HT-29 (cell line): ENCODE measurements around the gene TMEM126B. TPM values are rescaled to one million over a fixed set of nuclear protein-coding genes. Genes with fewer than 3 reads are reported as not detected.
"Not testable (repeated sequence)": the region's sequence is repeated elsewhere in the genome, so short reads cannot be mapped to it uniquely, and the experiment has no call there.

Experiments
- DNase-seq: peaks from one replicate; pipeline ENCODE4 v3.0.0-alpha.2; 2015; ENCODE audit warnings: low spot score
- total RNA-seq: library from RNA; depleted of rRNA; stranded (reverse); fragments of >200 nt; shearing (Covaris generic); gene quantifications from 2 replicates; pipeline ENCODE4 v1.2.3, GENCODE V29; 2014; rRNA removed

The TMEM126B gene
- 54.0 and 57.9 TPM in 2 replicates for total RNA-seq

DNA sequence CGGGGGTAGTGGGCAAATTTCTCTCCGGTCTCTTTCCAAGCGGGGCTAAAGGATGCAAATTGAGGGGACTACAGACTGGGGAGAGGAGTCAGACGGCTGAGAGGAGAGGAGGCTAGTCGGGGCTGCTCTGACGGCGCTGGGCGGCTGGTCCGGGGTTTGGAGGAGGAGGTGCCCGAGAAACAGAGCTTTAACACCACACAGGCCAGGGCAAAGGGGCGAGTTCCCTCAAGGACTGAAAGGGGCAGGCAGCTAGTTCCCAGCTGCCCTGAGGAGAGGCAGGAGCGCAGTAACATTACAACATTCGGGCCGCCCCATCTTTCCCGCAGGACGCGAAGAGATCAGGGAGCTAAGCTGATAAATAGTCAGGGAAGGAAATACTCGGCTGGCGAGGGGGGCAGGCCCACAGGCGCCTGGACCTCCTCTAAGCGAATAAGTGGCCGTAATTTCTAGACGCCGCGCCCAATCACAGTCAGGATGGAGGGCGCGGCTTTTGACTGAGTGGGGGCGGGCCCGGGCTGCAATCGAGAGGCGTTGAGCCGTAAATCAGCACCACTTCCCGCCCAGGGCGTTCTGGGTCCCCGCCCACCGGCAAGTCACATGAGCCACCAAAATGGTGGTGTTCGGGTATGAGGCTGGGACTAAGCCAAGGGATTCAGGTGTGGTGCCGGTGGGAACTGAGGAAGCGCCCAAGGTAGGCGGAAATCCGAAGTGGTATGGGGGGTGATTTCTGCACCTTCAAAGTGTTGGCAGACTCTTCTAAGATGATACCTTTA, at the start of gene TMEM126B:
Gene TMEM126B (plus strand): TSS at position 596 of the 773 bp plus-strand sequence. CDS start 15 bp downstream, at position 611.
- DNase-seq: peak; percentile 99

DNA sequence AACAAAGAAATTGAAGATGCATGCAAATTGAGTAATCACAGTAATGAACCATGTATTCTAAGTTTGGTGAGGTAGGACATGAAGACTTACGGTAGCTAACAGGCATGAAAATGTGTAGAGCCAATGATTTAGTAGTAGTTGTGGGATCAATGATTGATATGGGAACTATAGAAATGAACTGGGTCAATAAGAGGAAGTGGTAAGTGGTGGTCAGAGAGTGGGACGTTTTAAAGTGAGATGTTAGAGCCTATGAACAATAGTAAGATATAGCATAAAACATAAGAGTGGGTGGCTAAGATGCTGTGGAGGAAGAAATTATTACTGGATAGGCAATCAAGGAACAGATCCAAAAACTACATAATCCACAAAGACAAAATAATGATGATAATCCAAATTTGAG, 46.3 kb upstream of the TMEM126B start:
- no peak for DNase-seq

DNA sequence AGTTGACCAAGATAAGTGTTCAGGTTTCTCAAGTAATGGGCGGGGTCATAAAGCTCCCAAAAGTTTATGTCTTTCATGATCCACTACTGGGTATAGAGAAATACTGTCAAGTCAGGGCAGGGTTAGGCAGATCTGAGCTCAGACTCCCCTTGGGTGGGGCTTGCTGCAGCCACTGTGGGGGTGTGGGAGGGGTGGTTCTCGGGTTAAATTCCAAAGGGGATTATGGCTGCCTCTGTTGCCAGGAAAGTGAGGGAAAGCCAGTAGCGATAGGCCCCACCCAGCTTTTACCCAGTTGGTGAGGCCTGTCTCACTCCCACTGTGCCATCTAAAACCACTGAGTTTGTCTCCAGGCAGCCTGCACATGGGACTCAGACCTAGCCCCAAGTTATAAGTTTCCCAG, 39.0 kb upstream of the TMEM126B start:
- DNase-seq: no peak

DNA sequence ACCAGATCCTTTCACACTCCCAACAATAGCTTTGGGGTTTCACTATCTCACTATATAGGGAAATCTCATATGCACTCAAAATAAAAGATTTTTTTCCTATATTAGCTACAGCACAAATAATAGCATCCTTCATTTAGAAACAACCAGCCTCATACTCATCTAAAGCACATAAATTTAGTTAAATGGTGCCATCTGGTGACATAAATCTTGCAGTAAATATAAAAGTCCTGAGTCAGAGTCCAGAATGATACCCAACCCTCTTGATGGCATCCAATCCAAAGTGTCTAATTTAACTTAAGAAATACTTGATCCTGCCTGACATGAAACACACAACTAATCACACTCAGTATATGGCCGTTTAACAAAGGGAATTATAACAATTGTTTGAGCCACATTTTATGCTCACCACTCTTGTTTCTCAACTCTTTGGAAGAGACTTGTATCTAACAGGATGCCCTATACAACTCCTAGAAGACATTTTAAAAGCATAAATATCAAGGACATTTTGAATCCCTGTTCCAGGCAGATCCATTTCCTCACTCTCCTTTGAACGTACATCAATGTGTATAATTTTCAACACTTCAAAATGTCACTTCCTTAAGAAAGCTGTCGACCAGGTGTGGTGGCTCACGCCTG, 37.4 kb upstream of the TMEM126B start:
- peak; percentile 78 for DNase-seq

DNA sequence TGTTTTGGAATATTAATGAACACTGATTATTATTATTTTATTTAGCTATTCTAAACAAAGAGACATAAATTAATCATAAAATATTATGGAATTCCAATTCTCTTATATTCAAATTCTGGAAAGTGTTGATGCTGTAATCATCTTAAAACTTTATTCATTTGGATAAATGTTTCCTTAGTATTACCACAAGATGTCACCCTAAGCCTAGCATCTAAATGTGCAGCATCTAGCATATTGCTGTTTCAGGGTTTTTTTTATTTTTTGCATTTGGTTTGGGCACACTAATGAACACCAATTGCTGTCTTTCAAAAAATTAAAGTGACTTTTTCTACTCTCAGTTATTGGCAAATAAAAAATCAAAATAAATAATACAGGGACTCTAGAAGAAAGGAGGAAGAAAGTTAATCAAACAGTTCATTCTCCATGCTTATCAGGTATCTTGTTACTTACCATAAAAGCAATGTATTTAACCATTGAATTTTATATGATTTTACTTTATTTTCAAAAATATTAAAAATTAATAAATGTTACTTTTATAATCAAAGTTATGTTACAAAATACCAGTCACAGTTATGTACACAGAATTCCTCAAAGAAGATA, 33.0 kb upstream of the TMEM126B start:
- peak; percentile 72 for DNase-seq

DNA sequence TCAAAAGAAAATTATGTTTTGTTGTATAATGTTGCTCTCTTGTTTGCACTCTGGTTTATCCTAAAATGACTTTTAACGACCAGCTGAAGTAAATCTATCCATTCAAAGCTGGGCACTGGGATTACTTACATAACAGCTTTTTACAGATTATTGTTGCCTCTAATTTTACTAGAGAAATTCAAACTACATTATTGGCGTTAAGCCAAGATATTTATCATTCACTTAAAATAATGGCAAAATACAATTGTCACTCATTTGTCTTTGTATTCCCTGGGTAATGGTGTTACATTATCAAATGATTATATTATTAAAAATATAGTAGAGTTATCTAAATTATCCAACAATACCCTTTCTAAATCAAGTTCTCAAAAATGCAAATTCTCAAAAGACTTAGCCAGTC, 31.5 kb upstream of the TMEM126B start:
- no peak for DNase-seq

DNA sequence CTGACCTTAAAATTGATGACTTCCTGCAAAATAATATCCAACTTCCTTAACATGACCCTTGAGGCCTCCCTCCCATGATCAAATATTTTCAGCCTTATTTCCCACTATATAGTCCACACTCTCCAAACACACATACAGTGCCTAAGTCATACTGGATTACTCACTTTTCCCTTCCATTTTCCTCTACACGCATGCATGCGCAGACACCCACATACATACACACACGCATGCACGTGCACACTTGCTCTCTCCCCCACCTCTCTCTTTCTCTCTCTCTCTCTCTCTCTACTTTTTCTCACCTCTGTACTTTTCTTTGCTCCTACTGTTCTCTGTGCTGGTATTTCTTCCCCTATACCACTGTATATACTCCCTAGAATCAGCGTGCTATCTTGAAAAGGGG, 29.3 kb upstream of the TMEM126B start:
- DNase-seq: no peak

DNA sequence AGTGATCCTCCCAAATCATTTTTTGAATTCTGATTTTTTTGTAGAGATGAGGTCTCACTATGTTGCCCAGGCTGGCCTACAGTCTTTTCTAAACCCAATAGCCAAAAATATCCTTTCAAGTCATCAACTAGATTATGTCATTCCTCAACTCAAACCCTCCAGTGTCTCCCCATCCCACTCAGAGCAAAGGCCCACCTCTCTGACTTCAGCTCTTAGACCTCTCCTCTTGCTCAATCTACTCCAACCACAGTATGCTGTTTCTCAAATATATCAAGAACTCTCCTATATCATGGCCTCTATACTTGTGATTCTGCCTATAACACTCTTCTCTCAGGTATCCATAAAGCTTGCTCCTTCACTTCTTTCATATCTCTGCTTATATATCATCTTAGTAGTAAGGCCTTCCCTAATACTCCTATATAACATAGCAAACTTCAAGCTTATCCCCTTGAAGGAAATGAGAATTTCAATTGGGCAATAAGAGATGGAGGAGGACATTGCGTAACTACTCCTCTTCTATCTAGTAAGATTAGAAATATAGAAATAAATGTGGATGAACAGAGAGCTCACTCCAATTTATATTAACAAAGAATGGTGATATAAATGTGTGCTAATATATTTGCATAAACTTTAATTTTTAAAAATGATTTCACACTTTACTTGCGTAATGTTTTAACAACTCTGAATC, 25.7 kb upstream of the TMEM126B start:
- DNase-seq: no peak

DNA sequence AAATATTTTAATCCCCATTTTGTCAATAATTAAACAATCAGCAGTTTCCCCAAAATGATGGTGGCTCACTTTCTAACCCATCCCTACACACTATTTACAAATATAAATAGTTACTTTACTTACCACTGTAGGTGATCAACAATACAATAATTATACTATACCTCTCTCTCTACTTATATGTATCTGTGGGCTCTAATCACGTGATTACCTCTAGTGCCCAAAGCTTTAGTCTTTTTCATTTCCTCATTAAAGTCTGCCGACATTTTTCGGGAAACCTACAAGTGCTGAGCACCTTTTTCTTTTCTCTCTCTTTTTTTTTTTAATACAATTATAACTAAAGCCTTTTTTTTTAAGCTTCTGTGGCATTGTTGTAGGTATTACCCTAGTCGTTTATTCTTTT, 25.2 kb upstream of the TMEM126B start:
- DNase-seq: no peak

DNA sequence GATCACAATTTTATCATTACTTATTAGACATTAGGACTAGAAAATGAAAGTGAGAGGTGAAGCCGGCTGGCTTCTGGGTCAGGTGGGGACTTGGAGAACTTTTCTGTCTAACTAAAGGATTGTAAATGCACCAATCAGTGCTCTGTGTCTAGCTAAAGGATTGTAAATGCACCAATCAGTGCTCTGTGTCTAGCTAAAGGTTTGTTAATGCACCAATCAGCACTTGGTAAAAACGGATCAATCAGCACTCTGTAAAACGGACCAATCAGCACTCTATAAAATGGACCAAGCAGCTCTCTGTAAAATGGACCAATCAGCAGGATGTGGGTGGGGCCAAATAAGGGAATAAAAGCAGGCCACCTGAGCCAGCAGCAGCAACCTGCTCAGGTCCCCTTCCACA, 22.2 kb upstream of the TMEM126B start:
- DNase-seq: not testable (repeated sequence)

DNA sequence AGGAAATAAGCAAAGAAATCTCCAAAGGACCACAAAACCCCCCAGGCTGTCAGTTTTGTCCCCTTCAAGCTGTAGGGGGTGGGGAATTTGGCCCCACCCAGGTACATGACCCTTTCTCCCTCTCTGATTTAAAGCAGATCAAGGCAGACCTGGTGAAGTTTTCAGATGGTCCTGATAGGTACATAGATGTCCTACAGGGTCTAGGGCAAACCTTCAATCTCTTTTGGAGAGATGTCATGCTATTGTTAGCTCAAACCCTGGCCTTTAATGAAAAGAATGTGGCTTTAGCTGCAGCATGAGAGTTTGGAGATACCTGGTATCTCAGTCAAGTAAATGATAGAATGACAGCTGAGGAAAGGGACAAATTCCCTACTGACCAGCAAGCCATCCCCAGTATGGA, 19.8 kb upstream of the TMEM126B start:
- DNase-seq: not testable (repeated sequence)

DNA sequence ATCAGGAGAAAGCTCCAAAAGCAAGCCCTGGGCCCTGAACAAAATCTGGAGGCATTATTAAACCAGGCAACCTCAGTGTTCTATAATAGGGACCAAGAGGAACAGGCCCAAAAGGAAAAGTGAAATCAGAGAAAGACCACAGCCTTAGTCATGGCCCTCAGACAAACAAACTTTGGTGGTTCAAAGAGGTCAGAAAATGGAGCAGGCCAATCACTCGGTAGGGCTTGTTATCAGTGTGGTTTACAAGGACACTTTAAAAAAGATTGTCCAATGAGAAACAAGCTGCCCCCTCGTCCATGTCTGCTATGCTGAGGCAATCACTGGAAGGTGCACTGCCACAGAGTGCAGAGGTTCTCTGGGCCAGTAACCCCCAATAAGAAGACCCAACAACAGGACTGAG, 19.1 kb upstream of the TMEM126B start:
- DNase-seq: not testable (repeated sequence)

DNA sequence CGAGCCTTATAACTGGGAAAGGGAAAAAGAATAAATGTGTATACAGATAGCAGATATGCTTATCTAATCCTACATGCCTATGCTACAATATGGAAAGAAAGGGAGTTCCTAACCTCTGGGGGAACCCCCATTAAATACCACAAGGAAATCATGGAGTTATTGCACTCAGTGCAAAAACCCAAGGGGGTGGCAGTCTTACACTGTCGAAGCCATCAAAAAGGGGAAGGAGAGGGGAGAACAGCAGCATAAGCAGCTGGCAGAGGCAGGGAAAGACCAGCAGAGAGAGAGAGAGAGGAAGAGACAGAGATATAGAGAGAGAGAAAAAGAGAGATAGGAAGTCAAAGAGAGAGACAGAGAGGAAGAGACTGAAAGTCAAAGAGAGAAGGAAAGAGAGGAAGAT, 16.8 kb upstream of the TMEM126B start:
- DNase-seq: not testable (repeated sequence)

DNA sequence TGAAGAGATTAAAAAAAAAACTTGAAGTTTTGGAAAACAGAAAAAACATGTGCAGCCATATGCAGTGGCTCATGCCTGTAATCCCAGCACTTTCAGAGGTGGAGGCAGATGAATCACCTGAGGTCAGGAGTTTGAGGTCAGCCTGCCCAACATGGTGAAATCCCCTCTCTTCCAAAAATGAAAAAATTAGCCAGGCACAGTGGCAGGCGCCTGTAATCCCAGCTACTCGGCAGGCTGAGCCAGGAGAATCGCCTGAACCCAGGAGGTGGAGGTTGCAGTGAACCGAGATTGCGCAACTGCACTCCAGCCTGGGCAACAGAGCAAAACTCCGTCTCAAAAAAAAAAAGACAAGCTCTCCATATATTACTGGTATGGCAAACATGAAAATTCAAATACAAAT, 8.9 kb upstream of the TMEM126B start:
- DNase-seq: no peak

DNA sequence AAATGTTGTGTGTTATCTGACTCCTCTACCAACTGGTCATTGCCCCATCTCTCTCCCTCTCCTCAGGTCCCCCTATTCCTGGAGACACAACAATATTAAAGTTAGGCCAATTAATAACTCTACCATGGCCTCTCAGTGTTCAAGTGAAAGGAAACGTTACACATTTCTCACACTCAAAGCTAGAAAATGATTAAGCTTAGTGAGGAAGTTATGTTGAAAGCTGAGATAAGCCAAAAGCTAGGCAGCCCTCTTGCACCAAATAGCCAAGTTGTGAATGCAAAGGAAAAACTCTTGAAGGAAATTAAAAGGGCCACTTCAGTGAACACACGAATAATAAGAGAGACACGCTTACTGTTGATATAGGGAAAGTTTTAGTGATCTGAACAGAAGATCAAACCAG, 8.1 kb upstream of the TMEM126B start:
- DNase-seq: no peak

DNA sequence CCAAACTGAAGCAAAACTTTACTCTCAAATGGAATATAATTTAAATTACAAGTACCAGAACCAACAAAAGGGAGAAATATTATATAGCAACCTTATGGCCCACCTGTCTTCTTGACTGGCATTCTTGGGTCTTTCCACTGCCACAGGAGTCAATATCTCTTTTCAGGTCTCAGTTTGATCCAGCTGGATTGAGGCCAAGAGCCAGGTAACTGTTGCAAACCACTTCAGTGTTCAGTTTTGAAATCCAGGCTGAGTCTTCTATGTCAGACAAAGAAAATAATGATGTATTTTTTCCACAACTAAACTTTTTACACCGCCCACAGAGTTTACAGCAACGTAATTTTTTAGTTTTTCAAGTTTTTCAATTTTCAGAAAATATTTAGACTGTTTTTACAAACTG, 1.9 kb upstream of the TMEM126B start:
- DNase-seq: no peak

DNA sequence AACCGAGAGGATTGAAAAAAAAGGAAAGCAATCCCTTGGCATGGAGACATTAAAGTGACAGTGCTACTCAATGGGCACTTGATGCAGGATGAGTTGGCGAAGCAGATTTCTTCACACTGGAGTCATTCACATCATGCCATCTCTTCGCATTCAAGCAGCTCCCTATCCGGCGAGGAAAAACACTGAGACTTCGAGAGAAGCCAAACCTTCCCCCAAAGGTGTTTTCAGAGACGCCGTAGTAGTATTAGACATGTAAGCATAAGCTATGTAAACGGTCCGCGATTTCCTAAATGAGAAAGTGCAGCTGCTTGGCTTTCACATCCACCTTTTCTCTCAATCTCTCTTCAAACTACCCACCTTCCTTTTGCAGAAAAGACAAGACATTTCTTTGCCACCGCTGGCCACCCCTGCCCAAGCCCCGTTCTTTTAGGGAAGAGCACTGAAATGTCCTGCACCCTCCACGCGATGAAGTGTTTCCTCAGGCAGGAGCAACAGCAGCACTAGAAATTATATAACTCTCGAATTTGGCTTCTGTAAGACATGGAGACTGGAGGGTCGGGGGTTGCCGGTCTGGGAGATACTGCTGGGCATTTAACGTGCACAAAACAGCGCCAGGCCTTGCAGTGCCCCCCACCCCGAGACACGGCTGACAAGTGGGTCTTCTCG, 928 bp upstream of the TMEM126B start, which contains the start of gene DLG2:
Gene DLG2 (minus strand): TSS at position 13 of the 666 bp plus-strand sequence.
- DNase-seq: peak; percentile 56

DNA sequence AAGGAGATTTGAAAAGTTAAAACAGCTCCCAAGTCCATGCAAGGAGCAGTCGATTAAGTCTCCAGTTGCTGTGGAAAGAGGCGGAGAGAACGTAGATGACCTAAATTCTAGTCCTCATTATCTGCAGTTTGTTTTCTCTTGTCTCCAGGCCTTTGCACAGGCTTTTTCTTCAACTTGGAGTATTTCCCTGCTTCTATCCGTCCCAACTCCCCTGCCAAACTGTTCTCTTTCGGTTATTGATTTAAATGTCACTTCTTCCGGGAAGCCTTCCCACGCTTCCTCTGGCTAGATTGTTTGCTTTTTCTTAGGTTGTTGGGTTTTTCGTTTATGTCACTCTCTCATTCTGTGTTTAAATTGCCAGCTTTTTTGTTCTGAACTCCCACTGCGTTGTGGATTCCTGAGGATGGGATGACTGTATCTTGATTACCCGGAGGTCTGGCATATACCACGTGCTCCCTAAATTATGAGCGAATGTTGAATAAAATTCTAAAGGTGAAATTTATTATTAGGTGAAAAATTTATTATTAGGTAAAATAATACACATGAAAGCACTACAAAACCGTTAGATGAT, 463 bp downstream of the TMEM126B start:
- no peak for DNase-seq

DNA sequence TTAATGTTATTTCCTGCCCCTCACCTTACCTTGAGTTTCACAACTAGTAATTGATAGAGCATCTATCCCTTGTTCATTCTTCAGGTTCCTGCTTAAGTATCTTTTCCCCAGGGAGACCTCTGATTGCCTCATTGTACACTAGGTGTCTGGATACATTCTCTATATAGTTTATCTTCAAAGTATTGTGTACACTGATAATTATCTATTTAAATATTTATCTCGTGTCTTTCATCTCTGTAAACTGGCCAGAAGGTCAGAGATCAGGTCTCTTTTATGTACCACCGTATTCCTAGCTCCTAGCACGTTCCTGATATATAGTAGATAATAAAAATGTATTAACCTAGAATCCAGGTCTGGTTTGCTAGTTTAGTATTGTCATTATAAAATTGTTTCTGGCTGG, 6.4 kb downstream of the TMEM126B start:
- DNase-seq: no peak

DNA sequence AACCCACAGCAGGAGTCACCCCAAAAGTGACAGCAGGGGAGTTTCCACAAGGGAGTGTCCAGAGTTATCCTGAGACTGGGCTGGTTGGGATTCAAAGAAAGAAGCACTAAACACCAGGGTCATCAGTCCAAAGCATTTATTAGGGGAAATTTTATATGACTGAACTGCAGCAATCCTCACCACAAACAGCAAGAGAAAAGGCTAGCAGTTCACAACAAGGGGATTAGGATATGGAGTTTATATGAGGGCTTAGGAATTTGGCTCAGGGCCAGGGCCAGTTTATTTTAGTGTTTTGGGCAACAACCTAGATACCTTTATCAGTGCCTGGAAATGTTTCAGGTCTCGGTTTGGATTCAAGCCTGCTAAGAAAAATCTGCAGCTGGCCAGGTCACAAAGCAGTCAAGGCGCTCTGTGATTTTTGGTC, 14.8 kb downstream of the TMEM126B start:
- DNase-seq: peak; percentile 51

DNA sequence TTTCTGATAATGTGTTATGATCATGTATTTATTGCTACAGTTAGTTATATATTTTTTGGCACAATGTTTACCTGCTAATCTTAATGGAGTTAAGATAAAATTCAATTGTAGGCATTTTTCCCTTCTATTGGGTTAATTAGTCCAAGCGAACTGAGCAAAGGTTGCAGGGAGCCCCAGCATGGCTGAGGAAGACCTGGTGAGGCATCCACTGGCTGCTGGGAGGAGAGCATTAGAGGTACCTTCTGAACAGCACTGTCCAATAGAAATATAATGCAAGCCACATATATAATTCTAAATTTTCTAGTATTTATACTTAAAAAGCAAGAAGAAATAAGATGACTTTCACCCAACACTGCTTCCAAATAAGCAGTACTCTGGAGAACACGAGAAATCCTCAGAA, 18.7 kb downstream of the TMEM126B start:
- no peak for DNase-seq
